ENCODE measurements around the gene CACNG4.
"Not testable (repeated sequence)": the region's sequence is repeated elsewhere in the genome, so short reads cannot be mapped to it uniquely, and the experiment has no call there.

Gene CACNG4

GRCh38 chr17:66970140-66970539, 5.6 kb downstream of the CACNG4 start (continued):
- TF ChIP-seq CSRNP3 (CRISPR knock-in tag; IDR thresholded peaks at IDR 0.05): no peak
- no peak for TF ChIP-seq BACH2 (CRISPR knock-in tag; IDR thresholded peaks at IDR 0.05; ENCODE audit: borderline replicate concordance)
- TF ChIP-seq ZFP3 (CRISPR knock-in tag; IDR thresholded peaks at IDR 0.05): no peak
- no peak for TF ChIP-seq CREB5 (CRISPR knock-in tag; IDR thresholded peaks at IDR 0.05; ENCODE audit: low read depth)
- TF ChIP-seq RARB (CRISPR knock-in tag; IDR thresholded peaks at IDR 0.05): no peak

GRCh38 chr17:66970797-66971196, 6.3 kb downstream of the CACNG4 start:
- no peak for ATAC-seq
- TF ChIP-seq GLIS3 (CRISPR knock-in tag; IDR thresholded peaks at IDR 0.05) (no peak), ESRRG (CRISPR knock-in tag; IDR thresholded peaks at IDR 0.05) (no peak), ARNTL (CRISPR knock-in tag; IDR thresholded peaks at IDR 0.05; ENCODE audit: borderline replicate concordance, low read depth) (no peak), ZC3H10 (CRISPR knock-in tag; IDR thresholded peaks at IDR 0.05) (no peak), PPARA (CRISPR knock-in tag; IDR thresholded peaks at IDR 0.05; ENCODE audit: borderline replicate concordance) (no peak), RARB (CRISPR knock-in tag; IDR thresholded peaks at IDR 0.05) (no peak), ZFP30 (CRISPR knock-in tag; IDR thresholded peaks at IDR 0.05) (no peak), OSR1 (CRISPR knock-in tag; IDR thresholded peaks at IDR 0.05) (no peak), TCF4 (CRISPR knock-in tag; IDR thresholded peaks at IDR 0.05; ENCODE audit: borderline replicate concordance) (no peak), ZNF8 (CRISPR knock-in tag; IDR thresholded peaks at IDR 0.05) (no peak), BACH2 (CRISPR knock-in tag; IDR thresholded peaks at IDR 0.05; ENCODE audit: borderline replicate concordance) (no peak), SNAI2 (CRISPR knock-in tag; IDR thresholded peaks at IDR 0.05) (no peak)

- no peak for TF ChIP-seq PPARA (CRISPR knock-in tag; IDR thresholded peaks at IDR 0.05; ENCODE audit: borderline replicate concordance)
- TF ChIP-seq POU6F1 (CRISPR knock-in tag; IDR thresholded peaks at IDR 0.05; ENCODE audit: borderline replicate concordance, low read depth): no peak
- no peak for TF ChIP-seq TOX (CRISPR knock-in tag; IDR thresholded peaks at IDR 0.05; ENCODE audit: borderline replicate concordance)
- ATAC-seq: peak; percentile 28; the same call in 1 of the 3 replicates
Measured at GRCh38 chr17:66971264-66971663, 6.8 kb downstream of the CACNG4 start.

- TF ChIP-seq SNAI2 (CRISPR knock-in tag; IDR thresholded peaks at IDR 0.05) (no peak), TOX (CRISPR knock-in tag; IDR thresholded peaks at IDR 0.05; ENCODE audit: borderline replicate concordance) (no peak), ZNF70 (CRISPR knock-in tag; IDR thresholded peaks at IDR 0.05) (peak; percentile 39; the same call in 1 of the 2 replicates), ZFP3 (CRISPR knock-in tag; IDR thresholded peaks at IDR 0.05) (no peak), ZFP30 (CRISPR knock-in tag; IDR thresholded peaks at IDR 0.05) (no peak), GLIS3 (CRISPR knock-in tag; IDR thresholded peaks at IDR 0.05) (no peak), ZNF565 (CRISPR knock-in tag; conservative IDR thresholded peaks at IDR 0.05; ENCODE audit: low read depth) (no peak; the same call in 1 of the 2 replicates), OSR1 (CRISPR knock-in tag; IDR thresholded peaks at IDR 0.05) (no peak), ARNTL (CRISPR knock-in tag; IDR thresholded peaks at IDR 0.05; ENCODE audit: borderline replicate concordance, low read depth) (no peak), PATZ1 (CRISPR knock-in tag; IDR thresholded peaks at IDR 0.05; ENCODE audit: borderline replicate concordance) (no peak), ISL1 (CRISPR knock-in tag; IDR thresholded peaks at IDR 0.05) (no peak), CREB5 (CRISPR knock-in tag; IDR thresholded peaks at IDR 0.05; ENCODE audit: low read depth) (no peak), TCF4 (CRISPR knock-in tag; IDR thresholded peaks at IDR 0.05; ENCODE audit: borderline replicate concordance) (peak; percentile 70; the same call in 1 of the 2 replicates), TSHZ2 (CRISPR knock-in tag; IDR thresholded peaks at IDR 0.05) (0 out of 2 replicates have a peak, but pooled peaks have one; percentile 38), PPARA (CRISPR knock-in tag; IDR thresholded peaks at IDR 0.05; ENCODE audit: borderline replicate concordance) (no peak), ZNF8 (CRISPR knock-in tag; IDR thresholded peaks at IDR 0.05) (0 out of 2 replicates have a peak, but pooled peaks have one; percentile 12)
- peak; percentile 21; the same call in 1 of the 3 replicates for ATAC-seq
Measured at GRCh38 chr17:66971730-66972441, 7.4 kb downstream of the CACNG4 start.

- ATAC-seq: not testable (repeated sequence)
Measured at GRCh38 chr17:66972442-66972830, 7.9 kb downstream of the CACNG4 start.

Measured in SK-N-SH treated with all-trans-retinoic acid at 6 μM for 48 hours (cell line).